GM23248 (cell line): ENCODE data around the gene PAK4. TPM values are rescaled to one million over a fixed set of nuclear protein-coding genes. Genes with fewer than 3 reads are reported as not detected.

Experiments used
- DNase-seq: peaks from one replicate; pipeline ENCODE4 v3.0.0-alpha.2; 2015
- H2AFZ ChIP-seq: fragments of 200-600 bp; sonication (generic); 2 replicates; pipeline ENCODE4 v1.6.1; 2016; ENCODE audit warnings: antibody characterized with exemption
- H3F3A ChIP-seq: fragments of 200-600 bp; sonication (generic); 2 replicates; pipeline ENCODE4 v1.6.1; 2016; ENCODE audit warnings: mild to moderate bottlenecking, antibody characterized with exemption, mixed run types; ENCODE audit not compliant: insufficient read depth
- H3K27ac ChIP-seq: fragments of 200-600 bp; sonication (generic); 2 replicates; pipeline ENCODE4 v1.5.1; 2016; ENCODE audit warnings: mild to moderate bottlenecking
- H3K27me3 ChIP-seq: fragments of 200-600 bp; sonication (generic); replicated peaks from 2 replicates; pipeline ENCODE4 v1.6.1; 2016; ENCODE audit warnings: mild to moderate bottlenecking; ENCODE audit not compliant: insufficient read depth
- H3K36me3 ChIP-seq: fragments of 200-600 bp; sonication (generic); 2 replicates; pipeline ENCODE4 v1.6.1; 2016; ENCODE audit warnings: low read depth, mild to moderate bottlenecking
- H3K4me1 ChIP-seq: fragments of 200-600 bp; sonication (generic); 2 replicates; pipeline ENCODE4 v1.6.1; 2016; ENCODE audit warnings: mild to moderate bottlenecking; ENCODE audit not compliant: insufficient read depth
- H3K4me2 ChIP-seq: fragments of 200-600 bp; sonication (generic); one replicate; pipeline ENCODE4 v1.6.1; 2016; ENCODE audit warnings: mild to moderate bottlenecking; ENCODE audit not compliant: unreplicated experiment
- H3K4me3 ChIP-seq: fragments of 200-600 bp; sonication (generic); 2 replicates; pipeline ENCODE4 v1.5.1; 2016; ENCODE audit warnings: mild to moderate bottlenecking
- H3K79me2 ChIP-seq: fragments of 200-600 bp; sonication (generic); 2 replicates; pipeline ENCODE4 v1.6.1; 2016; ENCODE audit warnings: mild to moderate bottlenecking; ENCODE audit not compliant: insufficient read depth
- H3K9ac ChIP-seq: fragments of 200-600 bp; sonication (generic); 2 replicates; pipeline ENCODE4 v1.6.1; 2016; ENCODE audit warnings: mild to moderate bottlenecking
- H3K9me2 ChIP-seq: fragments of 200-600 bp; sonication (generic); 2 replicates; pipeline ENCODE4 v1.6.1; 2016; ENCODE audit warnings: mixed run types, mild to moderate bottlenecking, moderate library complexity; ENCODE audit not compliant: insufficient read depth
- H3K9me3 ChIP-seq: fragments of 200-600 bp; sonication (generic); one replicate; pipeline ENCODE4 v1.6.1; 2017; ENCODE audit warnings: low read depth
- H4K20me1 ChIP-seq: fragments of 200-600 bp; sonication (generic); 2 replicates; pipeline ENCODE4 v1.6.0; 2016; ENCODE audit not compliant: insufficient read depth
- EZH2 ChIP-seq: fragments of 200-600 bp; sonication (generic); IDR thresholded peaks from 2 replicates; pipeline ENCODE4 v1.6.1; 2018; ENCODE audit warnings: antibody characterized with exemption, mild to moderate bottlenecking; ENCODE audit not compliant: insufficient read depth, poor library complexity, severe bottlenecking
- EZH2phosphoT487 ChIP-seq: fragments of 200-600 bp; sonication (generic); IDR thresholded peaks from 2 replicates; pipeline ENCODE4 v1.6.1; 2018; ENCODE audit warnings: antibody characterized with exemption, moderate library complexity, mild to moderate bottlenecking, low read depth; ENCODE audit not compliant: insufficient read depth
- WGBS, 2 experiments: methylation state at CpG; one replicate each; pipeline ENCODE4 v1.1.6; 2015 to 2017; ENCODE audit warnings: low lambda C conversion rate in 2 of 2, low coverage in 1 of 2; ENCODE audit errors: missing lambda C conversion rate in 2 of 2; 5-methylcytosine and 5-hydroxymethylcytosine counted together
- in situ Hi-C: fragments of 300-500 bp; cut with MboI; formaldehyde crosslinking; loops from 2 replicates; pipeline ENCODE4 v1.15.0; 2020
- polyA plus RNA-seq: library from polyadenylated mRNA; unstranded; fragments of >200 nt; fragmentation: Nextera tagmentation; extraction: Ambion mirVana; gene quantifications from 2 replicates; pipeline ENCODE4 v1.2.1, GENCODE V29; 2016
- total RNA-seq: library from RNA; depleted of rRNA; stranded (reverse); fragments of >200 nt; shearing (Covaris generic); gene quantifications from 2 replicates; pipeline ENCODE4 v1.2.3, GENCODE V29; 2014

Gene PAK4
- total and polyA plus RNA-seq, 2 experiments from 2014 or later, result 10.9 to 20.1 TPM

- H3K27ac ChIP-seq, result no peak overlapping the region
- H3F3A ChIP-seq, result no peaks in the 10 kb centered on the region
- no peaks in the 10 kb centered on the region for H3K4me1 ChIP-seq
- H3K36me3 ChIP-seq, result no peaks in the 10 kb centered on the region
- WGBS, 2 experiments, result 74 to 79% methylated on average over 8 of the region's 8 CpGs
- in situ Hi-C loops, result no loop called here
- no peak overlapping the region for H3K4me2 ChIP-seq
- H4K20me1 ChIP-seq, result no peaks in the 10 kb centered on the region; the same call in 1 of the 2 replicates
- TF ChIP-seq EZH2phosphoT487 (no peak), EZH2 (no peak)
- no peak overlapping the region for H3K9ac ChIP-seq
- no peak for DNase-seq
- no peak overlapping the region for H2AFZ ChIP-seq
- no peaks in the 10 kb centered on the region for H3K27me3 ChIP-seq
- no peak overlapping the region for H3K4me3 ChIP-seq
- H3K9me2 ChIP-seq, result no peaks in the 10 kb centered on the region
- H3K9me3 ChIP-seq, result no peaks in the 10 kb centered on the region
- peaks cover 97% of the 10 kb centered on the region for H3K79me2 ChIP-seq
Observed at GRCh38 chr19:39139305-39139874, 13.8 kb downstream of the PAK4 start.

DNA sequence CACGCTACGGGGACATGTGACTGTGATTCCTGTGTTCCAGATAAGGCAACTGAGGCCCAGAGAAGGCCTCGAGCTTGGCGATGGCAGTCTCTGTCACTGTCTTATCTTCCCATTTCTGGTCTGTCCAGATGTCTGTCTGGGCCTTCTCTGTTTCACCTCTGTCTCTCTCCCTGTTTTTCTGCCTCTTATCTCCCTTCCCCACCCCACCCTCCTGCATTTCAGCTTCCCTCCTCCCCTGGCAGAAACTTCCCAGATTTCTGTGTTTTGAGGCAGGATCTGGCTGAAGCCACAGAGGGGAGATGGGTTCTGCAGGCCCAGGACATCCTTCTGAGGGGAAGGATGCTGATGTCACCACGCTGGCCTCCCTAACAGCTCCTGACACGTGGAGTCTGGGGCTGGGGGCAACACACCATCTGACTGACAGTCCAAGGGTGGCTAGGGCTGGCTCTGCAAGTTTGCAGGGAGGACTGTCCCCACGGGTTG is 14.4 kb downstream of the PAK4 start:
- H3K4me2 ChIP-seq, result no peak overlapping the region
- no peaks in the 10 kb centered on the region for H3F3A ChIP-seq
- H2AFZ ChIP-seq, result no peak overlapping the region
- TF ChIP-seq EZH2 (no peak), EZH2phosphoT487 (no peak)
- H3K9ac ChIP-seq, result no peak overlapping the region
- H3K9me2 ChIP-seq, result no peaks in the 10 kb centered on the region
- no peaks in the 10 kb centered on the region; the same call in 1 of the 2 replicates for H4K20me1 ChIP-seq
- no peak overlapping the region for H3K27ac ChIP-seq
- no peaks in the 10 kb centered on the region for H3K27me3 ChIP-seq
- no peaks in the 10 kb centered on the region for H3K9me3 ChIP-seq
- in situ Hi-C loops, result no loop called here
- H3K79me2 ChIP-seq, result peaks cover 97% of the 10 kb centered on the region
- DNase-seq, result no peak
- no peaks in the 10 kb centered on the region for H3K4me1 ChIP-seq
- H3K36me3 ChIP-seq, result no peaks in the 10 kb centered on the region
- no peak overlapping the region for H3K4me3 ChIP-seq
- 66 to 67% methylated on average over 7 of the region's 7 CpGs for WGBS, 2 experiments

DNA sequence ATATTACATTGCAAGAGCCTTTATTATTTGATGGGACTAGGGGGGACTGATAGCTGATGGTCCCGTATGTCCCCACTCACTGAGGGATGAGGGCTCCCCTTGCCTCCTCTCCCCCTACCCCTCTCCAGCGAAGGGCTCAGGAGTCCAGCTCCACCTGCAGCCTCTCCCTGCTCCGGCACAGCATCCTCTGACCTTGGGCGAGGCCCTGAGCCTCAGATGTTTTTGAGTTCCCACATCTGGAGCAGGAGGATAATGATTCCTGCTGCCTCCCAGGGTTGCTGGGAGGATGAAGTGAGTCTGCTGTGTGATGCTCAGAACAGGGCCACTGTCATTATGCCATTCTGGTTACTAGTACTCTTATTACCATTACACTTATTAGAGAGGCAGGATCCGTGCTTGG is 15.0 kb downstream of the PAK4 start:
- Histone ChIP-seq H3F3A (no peaks in the 10 kb centered on the region), H3K9ac (no peak overlapping the region), H3K4me3 (no peak overlapping the region), H2AFZ (no peak overlapping the region), H3K9me3 (no peaks in the 10 kb centered on the region), H3K79me2 (peaks cover 95% of the 10 kb centered on the region), H3K4me2 (no peak overlapping the region), H3K27me3 (no peaks in the 10 kb centered on the region), H4K20me1 (no peaks in the 10 kb centered on the region; the same call in 1 of the 2 replicates), H3K36me3 (no peaks in the 10 kb centered on the region), H3K27ac (no peak overlapping the region), H3K9me2 (no peaks in the 10 kb centered on the region), H3K4me1 (no peaks in the 10 kb centered on the region)
- DNase-seq, result no peak
- 79 to 80% methylated on average over 5 of the region's 5 CpGs for WGBS, 2 experiments
- TF ChIP-seq EZH2, result no peak
- TF ChIP-seq EZH2phosphoT487, result no peak
- in situ Hi-C loops, result no loop called here

DNA sequence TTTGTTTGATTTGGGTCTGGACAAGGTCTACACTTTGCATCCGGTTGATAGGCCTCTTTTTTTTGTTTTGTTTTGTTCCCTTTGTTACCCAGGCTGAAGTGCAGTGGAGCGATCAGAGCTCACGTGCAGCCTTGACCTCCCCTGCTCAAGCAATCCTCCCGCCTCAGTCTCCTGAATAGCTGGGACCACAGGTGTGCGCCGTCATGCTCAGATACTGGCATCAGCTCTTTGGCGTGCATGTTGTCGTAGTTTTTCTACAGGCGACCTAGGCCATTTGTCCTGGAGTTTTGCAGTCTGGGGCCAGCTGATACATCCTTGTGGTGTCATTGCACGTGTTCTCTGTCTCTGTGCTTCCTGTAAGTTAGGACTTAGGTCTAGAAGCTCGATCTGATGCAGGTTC is 16.3 kb downstream of the PAK4 start:
- no peaks in the 10 kb centered on the region; the same call in none of the 2 replicates for H4K20me1 ChIP-seq

More for the DNA sequence above, 16.3 kb downstream of the PAK4 start:
- Histone ChIP-seq H3K9me2 (no peaks in the 10 kb centered on the region), H3F3A (no peaks in the 10 kb centered on the region), H3K36me3 (no peaks in the 10 kb centered on the region), H3K9me3 (no peaks in the 10 kb centered on the region), H3K4me1 (no peaks in the 10 kb centered on the region), H3K9ac (no peak overlapping the region), H3K27ac (no peak overlapping the region), H2AFZ (no peak overlapping the region), H3K27me3 (no peaks in the 10 kb centered on the region), H3K79me2 (peaks cover 94% of the 10 kb centered on the region), H3K4me3 (no peak overlapping the region), H3K4me2 (no peak overlapping the region)
- TF ChIP-seq EZH2 (no peak), EZH2phosphoT487 (no peak)
- no peak for DNase-seq
- in situ Hi-C loops, result no loop called here
- WGBS, 2 experiments, result 83 to 87% methylated on average over 11 of the region's 11 CpGs
